RPMI8226 (cell line): ENCODE results near the gene SPINK6.

Source experiments
- DNase-seq: peaks from one replicate; pipeline ENCODE4 v3.0.0-alpha.2; 2015

The SPINK6 gene

DNA sequence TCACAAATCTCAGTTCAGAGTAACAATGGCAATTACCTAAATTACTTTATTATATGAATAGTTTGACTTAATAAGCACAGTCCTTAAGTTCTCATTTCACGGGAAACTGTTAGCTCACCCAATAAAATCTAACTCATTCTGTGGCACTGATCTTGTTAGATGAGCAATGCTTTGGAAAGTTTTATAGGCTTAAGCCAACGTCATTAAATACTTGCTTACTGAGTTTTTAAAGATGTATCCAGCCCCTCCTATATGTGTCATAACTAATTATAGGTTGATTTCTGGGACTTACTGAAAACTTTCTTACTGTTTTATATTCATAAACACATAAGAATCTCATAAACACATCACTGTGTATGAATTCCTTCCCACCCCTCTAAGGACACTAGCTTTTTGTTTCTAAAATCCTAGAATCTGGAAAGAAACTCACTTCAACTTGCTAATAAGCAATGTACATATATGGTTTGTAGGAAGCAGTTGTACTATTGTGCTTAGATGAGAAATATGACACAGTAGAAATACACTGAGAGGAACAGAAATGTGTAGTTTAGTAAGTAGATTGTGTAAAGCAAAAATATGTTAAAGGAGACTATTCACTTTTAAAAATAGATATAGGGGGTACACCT is 21.4 kb downstream of the SPINK6 start:
- DNase-seq: no peak

DNA sequence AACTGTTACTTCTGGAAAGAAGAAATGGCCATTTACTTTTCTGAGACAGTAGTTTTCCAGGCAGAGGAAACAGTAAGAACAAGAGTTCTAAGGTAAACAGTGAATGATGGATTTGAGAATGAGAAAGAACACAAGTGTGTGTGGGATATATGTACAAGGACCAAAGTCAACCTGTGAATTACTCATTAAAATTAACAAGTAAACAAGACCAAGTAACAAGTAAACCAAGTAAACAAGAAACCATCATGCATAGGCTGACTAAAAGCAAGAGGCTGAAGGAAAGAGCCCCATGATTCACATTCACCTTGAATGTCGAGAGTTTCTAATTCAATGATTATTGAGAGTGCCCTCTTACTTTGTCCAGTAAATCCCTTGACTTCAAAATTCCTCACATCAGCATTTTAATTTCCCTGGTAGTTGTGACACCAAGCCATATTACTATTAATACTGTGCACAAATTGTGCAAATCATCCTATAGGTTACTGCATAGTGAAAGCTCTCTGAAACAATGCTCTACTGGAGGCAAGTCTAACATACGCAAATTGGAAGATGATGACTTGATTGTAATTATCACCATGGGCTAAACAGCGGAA is 25.6 kb downstream of the SPINK6 start:
- no peak for DNase-seq

DNA sequence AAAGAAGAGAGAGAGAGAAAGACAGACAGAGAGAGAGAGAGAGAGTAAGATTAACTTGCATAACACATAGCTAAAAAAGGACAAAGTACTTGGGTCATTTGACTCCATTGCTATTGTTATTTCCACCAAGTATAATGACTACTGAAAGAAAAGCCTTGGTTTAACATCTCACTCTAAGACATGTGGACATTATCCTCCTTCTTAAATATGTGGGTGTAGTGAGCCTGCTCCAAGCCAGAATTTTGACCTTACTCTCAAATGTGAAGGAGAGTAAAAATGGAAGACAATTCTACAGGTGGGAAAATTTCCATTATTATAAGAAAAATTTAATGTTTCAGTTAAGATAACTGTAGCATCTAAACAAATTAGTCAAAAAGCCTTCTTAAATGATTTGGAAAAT is 27.0 kb downstream of the SPINK6 start:
- no peak for DNase-seq

DNA sequence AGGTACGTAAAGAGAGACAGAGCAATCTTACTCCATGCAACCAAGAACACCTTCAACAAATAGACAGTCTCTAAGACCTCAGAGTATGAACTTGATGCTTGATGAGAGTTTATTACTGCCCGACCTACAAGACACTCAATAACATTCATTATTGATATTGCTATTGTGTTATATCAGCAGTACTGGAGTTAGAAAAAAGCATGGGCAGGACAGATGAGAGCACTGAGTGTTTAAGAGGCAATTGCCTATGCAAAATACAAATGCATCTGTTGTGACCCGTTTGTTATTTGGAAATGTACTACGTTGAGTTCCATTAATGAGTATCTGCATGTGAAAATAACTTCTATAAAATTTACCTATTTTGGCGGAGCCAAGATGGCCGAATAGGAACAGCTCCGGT is 27.4 kb downstream of the SPINK6 start:
- no peak for DNase-seq

DNA sequence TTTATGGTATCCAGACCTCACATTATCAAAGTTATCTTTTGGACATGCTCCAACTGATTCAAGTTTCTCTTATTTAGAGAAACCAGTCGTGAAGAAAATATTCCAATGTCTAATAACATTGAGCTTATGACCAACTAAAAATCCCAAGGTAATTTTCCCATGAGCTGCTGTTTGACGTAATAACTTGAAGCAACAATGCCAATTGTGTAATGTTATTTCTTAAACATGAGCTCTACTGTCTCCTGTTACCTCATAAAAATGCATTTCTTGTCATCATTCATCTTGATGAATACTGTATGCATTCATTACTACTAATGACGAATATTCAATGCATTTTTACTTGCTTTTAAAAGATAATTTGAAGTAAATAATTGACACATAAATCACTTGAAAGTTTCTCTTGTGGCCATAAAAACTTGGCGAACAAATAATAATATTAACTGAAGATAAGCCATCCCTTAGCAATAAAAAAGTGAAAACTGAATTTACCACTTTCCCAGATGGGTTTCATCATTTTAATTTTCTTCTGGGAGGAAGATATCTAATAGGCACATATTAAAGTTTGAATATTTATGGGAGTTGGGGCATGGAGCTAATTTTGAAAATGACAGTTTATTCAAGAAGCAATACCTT is 35.1 kb downstream of the SPINK6 start:
- DNase-seq: no peak

DNA sequence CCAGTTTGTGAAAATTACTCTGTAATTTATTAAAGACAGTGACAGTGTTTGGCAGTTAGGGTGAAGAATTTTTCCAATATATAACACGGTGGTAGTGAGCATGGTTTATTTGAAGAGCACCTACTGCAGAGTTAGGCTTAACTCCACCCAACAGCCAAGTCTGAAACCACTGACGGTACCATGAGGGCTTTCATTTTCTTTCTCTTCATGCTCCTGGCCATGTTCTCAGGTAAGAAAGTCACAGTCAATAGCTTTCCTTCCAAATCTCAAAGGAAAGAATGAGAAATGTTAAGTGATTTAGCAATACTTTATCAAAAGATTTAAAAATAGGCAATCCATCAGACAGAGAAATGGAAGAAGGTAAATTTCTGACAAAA is 35.6 kb downstream of the SPINK6 start, which contains the start of gene MARCOL:
MARCOL (plus strand) TSS at position 108 of the 377 bp plus-strand sequence; CDS start at position 181, 73 bp downstream.
- DNase-seq: no peak

DNA sequence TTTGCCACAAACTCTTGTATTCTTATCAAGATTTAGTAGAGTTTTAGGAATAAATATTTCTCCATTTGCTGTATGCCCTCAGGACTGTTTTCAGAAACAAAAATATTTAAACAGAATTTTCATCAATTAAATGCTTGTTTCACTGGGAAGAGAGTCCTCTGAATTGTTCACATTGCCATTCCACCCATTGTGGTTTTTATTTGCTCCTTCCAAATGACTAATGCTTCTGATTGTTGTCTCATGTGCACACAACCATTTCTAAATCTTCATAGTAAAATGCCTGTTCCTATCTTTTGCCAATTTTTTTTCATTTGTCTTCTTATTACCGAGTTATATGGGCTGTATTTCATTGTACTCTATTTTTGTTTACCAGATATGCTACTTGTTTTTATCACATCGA is 46.1 kb downstream of the SPINK6 start:
- DNase-seq: no peak

DNA sequence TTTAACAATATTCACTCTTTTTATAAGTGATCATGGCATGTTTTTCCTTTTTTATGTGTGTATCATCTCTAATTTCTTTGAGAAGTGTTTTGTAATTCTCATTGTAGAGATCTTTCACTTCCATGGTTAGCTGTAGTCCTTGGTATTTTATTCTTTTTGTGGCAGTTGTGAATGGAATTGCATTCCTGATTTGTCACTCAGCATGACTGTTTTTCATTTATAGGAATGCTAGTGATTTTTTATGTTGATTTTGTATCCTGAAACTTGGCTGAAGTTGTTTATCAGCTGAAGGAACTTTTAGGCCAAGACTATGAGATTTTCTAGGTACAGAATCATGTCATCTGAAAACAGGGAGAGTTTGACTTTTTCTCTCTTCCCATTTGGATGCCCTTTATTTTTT is 52.6 kb downstream of the SPINK6 start:
- DNase-seq: no peak

DNA sequence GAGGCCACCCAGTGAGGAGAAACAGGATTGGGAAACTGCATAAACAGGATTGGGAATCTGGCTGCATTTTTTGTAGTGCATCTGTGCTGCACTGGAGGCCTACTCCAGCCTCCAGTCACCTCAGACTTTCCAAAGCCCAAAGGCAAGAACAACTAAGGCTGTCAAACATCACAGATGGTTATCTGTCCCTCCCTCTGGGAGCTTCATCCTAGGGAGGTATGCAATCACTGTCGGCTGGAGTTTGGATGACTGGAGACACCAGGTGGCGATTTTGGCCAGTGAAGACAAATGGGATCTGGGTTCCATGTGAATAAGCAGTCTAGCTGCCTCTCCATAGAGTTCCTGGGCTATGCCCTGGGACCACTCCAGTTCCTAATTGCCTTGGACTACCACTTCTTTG is 56.4 kb downstream of the SPINK6 start:
- DNase-seq: no peak

DNA sequence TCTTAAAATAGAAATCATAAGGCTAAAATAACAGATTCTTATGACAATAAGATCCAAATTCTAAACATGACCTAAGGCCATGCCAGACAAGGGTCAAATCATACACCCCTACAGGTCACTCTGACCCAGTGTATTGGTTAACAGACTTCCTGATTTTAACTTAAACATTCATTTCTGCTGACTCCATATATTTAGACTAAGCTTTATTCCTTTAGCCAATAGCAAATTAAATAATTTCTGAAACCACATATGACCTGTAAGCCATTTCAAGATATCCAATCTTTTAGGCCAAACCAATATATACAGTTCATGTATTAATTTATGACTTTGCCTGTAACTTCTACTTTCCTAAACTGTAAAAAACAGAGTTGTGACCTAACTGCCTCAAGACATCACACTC is 58.4 kb downstream of the SPINK6 start:
- DNase-seq: no peak
